EH (cell line): ENCODE results near the gene AKAP13.

Experiments used
- DNase-seq: peaks from one replicate; pipeline ENCODE4 v3.0.0-alpha.2; 2015; ENCODE audit warnings: low read depth

Gene AKAP13

DNA sequence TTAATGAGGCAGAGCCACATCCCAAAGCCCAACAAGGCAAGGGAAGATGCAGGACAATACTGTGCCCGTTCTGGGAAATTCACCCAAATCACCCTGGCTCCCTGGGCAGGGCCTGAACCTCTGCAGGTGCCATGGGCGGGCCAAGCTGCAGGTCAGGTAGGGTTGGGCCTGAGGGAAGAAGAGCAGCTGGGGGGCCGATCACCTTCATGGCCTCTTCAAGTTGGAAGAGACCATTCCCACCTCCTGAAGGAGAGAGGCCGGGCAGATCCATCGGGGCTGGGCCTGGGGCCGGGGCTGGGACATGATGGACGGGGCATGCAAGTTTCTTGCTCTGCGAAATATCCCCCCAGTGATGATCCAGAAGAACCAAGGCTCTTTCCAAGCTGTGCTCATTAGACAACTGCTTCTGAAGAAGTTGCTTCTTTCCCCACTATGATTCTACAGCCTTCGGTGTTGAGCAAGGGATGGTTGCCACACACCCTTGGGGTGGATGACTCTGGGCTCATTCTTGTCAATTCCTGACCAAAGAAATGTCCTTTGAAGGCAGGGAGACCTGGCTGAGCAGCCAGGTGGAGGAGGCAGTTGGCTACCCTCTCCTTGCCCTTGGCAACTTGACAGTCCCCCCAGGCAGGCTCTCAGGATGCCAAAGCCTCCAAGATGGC is 376.1 kb downstream of the AKAP13 start:
- no peak for DNase-seq

DNA sequence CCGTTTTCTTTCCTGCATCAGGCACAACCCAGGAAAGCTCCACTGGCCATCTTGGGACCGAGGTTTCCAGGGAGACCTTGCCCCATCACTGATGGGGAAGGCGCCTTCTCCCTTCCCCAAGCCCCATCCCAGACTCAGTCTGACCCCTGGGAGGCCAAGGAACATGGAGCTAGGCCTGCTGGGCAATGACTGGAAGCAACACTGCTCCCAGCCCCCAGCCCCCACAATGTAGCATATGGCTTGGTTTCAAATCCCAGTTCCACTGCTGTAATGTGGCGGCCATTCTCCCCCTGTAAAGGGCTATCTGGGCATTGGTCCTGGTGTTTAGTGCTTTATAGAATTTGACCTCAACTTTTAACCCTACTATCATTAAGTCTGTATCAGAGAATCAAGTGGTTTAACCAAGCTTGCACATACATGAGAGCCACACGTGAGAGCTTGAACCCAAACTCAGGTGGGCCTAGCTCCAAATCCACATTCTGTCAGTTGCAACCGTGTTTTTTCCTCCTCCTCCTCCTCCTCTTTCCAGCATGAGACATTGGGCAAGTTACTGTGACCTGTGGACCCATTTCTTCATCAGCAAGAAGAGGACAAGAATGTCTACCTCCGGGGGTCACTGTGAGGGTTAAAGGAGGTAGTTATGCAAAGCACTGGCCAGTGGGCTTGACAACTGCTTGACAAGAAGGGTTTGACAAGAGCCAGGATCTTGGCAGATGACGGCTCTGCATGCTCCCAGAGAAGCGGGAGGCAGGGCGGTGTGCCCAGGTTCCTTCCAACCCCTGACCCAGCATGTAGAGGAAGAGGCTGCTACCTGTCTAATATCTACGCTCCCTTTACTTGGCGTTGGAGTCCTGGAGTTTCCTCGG is 376.9 kb downstream of the AKAP13 start:
- DNase-seq: no peak

DNA sequence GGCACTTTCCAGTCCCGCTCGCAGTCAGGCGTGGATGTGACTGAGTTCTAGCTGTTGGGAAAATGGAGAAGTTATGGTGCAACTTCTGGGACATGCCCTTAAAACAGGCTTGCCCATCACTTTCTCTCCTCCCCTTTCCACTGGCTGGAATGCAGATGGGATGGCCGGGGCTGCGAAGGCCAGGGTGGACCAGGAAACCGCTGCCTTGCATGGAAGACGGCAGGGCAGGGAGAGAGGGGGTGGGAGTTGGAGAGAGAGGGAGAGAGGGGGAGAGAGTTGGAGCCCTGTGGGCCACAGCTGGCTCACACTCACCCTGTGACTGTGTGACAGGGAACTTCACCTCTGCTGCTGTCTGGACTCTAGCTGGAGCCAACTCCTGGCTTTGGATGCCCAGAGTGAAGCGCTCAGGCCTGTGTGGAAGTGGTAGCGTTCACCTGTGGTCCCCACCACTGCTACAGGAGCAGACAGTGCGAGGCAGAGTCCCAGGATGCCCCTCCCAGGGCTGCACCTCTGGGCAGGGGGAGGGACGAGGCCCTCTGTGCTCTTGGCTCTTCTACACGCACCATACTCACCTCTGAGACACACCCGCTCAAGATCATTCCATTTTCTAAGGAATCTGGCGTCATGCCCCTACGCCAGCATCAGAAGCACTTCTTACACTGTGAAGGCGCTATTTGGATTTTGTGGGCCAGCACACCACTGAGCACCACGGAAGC is 377.7 kb downstream of the AKAP13 start:
- no peak for DNase-seq

DNA sequence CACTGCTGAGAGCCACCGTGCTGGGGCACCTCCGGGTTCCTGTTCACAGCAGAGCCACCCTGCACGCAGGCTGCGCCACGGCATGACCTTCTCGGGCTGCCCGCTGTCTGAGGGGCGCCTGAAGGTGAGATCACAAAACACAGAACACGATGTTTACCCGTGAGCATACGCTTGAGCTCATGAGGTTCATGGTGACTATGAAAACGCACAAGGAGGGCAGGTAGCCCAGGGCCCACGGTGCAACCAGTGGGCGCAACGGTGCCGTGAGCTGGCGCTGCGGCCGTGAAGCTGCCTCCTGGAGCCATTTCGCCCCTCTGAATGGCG is 378.2 kb downstream of the AKAP13 start:
- no peak for DNase-seq

DNA sequence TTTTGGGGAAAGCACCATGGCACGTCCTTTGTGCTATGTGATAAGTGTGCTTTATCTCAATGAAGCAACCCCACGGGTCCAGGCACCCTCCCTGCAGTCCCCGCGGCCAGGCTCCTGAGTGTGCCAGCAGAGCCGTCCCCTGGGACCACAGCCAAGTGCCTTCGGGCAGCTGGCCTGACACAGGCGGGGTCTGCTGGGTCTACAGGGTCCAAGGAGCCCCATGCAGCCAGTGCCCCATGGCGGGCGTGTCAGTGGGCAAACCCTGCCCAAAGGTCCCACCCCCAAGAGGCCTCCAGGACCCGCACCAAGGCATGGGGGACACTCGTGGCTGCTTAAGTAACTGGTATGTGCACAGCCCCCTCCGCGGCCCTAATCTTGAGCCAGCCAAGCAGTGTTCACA is 379.0 kb downstream of the AKAP13 start:
- DNase-seq: no peak

DNA sequence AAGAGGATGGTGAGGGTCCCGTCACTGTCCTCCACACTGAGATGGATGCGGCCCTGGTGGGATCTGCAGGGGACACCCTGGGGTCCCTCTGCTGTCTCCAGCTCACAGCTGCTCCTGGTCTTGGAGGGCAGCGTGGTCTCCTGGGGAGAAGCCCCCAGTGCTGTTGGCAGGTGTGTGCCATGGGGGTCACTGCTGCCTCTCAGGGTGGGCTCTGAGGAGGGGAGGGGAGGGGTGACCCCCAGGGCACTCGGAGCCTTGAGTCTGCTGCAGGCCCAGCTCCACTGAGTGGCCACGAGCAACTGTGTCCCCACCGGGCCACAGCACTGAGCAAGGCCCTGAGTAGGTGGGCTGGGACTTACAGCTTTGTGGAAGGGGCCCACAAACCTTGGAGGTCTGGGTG is 379.6 kb downstream of the AKAP13 start:
- no peak for DNase-seq

DNA sequence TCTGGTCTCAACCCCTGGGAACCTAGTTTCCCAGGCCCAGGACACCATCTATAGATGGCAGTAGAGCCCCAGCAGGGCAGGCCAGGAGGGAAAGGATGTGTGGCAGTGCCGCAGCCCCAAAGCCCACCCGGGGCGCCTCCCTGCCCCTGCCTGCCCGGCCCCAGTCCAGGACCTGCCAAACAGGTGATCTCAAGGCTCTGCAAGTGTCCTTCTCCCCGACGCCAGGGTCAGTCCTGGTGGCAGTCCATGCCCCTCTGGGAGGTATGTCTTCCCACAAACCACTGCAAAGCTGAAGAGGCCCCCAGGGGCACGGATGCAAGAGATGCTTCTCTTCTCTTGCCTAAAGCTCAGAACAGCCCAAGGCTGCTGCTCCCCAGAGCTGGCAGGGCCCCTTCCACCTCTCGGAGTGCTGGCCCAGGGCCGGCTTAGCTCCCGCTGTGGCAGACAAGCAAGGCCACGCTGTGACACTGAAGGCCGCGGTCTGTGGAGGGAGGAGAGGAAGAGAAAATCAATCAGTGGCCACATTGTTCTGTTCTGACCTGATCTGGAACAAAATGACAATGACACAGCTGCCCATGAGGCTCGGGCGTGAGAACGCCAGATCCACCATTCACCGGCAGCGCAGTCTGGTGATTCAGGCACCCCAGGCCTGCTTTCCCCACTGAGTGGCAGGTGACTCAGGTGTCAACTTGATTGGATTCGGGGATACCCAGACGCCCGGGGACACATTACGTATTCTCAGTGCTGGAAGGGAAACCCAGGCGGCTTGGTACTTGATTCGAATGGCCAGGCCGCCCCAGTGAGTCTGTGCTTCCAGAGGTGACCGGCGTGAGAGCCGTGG is 380.3 kb downstream of the AKAP13 start:
- no peak for DNase-seq

DNA sequence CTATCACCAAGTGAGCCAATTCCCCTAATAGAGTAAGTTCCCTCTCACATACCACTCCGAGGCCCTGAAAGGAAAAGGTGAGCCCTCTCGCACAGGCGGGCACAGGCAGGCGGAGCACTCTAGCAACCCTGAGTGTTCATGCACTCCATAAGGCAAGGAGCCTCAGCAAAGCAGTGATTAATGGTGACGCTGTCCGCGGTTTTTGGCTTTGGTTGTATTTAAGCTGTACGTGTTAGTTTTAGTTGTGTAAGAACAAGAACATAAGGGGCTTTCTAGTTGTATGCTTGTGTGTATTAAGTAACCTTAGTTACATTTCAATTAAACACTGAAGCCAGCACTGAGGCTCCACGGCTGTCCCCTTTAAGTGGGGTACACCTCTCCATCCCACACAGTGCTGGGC is 381.2 kb downstream of the AKAP13 start:
- no peak for DNase-seq

DNA sequence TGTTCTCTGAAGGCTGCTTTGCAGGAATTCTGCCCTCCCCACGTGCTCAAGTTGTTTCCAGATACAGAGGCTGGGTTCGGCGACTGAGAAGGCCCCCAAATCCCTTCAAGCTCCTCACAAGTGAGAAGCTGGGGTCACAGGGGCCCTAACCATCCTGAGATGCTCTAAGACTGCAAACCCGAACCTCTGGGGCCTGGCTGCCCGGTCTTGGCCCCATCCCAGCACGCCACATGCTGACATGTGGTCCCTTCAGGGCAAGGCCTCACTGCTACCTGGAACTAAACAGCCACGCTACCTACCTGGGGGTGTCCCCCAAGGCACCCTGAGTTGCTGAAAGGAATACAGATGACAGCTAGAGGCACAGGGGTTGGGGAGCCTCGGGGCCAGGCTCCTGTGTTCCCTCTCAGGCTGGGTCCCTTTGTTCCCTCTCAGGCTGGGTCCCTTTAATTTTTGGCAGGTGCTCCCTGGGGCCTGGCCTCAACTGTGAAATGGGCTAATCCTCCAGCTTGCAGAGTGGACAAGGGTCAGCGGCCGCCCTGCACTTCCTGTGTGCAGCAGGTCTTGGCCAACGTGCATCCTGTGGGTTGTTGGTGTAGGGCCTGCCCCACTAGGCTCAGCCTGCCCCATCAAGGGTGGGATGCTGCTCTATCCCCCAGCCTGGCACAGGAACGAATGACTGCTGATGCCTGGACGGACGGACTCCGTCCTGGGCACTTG is 381.8 kb downstream of the AKAP13 start:
- no peak for DNase-seq

DNA sequence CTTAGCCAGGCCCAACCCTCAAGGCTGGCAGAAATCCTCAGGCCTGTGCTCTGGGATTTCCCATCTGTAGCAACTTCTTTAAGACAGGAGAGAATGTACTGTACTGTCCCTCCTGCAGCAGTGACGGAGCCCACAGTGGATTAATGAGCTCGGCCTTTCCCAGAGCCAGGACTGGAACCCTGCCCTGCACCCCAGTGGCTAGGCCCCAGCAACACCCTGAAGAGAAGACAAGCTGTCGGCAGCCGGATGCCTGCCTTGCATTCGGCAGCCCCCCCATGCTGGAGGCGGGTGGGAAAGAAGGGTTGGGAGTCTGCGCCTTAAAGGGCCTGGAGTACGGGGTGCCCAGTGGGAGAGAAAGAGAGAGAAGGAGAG is 382.3 kb downstream of the AKAP13 start:
- no peak for DNase-seq

DNA sequence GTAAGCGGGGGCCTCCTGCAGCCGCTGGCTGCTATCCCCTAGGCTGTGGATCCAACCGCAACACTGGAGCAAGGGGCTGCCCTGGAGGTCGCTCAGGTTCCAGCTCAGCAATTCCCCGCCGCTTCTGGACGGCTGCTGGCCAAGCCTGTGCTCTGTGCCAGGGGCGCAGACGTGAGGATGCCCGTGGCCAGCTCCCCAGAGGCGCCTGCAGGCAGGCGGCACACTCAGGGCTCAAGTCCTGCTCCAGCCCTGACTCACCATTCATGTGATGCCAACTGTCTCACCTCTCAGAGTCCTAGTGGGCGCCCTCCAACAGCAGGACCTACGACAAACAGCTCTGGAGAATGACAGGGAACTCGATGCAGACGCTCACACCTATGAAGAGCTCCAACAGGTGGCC is 382.8 kb downstream of the AKAP13 start:
- DNase-seq: no peak

DNA sequence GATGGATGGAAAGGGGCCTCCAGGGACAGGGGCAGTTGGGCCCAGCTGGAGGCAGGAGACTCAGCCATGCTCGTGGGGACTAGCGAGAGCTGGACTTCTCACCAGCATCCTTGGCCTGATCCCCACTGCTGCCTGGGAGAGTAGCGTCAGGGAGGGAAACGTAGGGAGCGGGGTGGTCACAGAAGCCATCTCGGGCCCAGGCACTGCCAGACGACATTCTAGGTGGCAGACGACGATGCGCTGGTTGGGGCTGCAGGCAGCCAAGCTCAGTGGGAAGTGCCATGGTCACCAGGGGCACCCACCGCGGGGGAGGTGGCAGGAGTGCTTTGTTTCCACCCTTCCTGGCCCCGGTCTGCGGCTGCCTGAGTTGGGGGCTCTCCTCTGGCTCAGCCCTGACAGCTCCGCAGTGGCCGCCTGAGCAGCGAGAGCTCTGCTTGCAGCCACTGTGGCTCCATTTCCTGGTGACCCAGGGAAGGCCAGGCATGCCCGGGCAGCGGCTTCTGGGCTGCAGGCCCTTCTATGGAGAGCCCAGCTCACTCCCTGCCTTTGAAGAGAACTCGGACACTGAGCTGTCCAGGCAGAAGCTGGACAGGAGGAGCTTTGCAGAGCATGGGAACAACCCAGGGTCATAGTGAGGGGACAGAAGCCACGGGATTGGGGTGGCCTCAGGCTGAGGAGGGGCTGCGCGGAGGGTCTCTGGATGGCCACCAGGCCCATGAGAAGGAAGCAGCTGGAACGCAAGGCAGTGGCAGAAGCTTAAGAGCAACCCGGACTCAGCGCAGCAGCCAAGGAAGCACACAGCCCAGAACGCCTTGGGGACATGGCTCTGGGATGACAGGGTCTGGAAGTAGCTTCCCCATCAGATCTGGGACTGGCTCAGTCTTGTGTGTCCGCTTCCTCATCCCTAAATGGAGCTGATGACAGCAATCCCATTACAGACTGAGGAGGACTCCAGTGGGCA is 383.6 kb downstream of the AKAP13 start:
- no peak for DNase-seq

DNA sequence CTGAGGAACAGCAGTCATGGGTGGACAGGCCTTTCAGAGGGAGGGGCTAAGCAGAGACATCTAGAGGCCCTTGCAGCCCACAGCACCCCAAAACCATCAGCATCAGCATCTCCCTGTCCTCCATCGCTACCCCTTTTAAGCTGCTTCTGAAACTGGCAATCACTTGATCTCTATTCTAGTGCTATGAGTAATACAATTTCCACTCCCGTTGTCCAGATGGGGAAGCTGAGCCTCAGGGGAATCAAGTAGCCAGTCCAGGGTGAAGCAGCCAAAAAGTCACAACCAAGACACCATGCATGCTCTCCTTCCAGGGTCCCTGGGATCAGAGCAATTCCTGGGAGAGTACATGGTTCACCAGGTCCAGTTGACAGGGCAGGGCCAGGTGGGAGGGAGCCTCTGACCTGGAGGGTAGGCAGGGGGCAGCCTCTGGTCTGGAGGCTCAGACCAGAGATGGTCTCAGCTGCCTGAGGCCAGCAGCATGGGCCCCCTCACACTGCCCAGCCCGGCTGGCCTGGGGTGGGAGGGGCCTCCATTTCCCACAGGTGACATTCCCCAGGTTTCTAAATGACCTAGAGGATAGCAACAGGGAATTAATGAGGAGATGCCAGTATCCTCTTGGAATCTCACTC is 384.4 kb downstream of the AKAP13 start:
- DNase-seq: peak; percentile 59

DNA sequence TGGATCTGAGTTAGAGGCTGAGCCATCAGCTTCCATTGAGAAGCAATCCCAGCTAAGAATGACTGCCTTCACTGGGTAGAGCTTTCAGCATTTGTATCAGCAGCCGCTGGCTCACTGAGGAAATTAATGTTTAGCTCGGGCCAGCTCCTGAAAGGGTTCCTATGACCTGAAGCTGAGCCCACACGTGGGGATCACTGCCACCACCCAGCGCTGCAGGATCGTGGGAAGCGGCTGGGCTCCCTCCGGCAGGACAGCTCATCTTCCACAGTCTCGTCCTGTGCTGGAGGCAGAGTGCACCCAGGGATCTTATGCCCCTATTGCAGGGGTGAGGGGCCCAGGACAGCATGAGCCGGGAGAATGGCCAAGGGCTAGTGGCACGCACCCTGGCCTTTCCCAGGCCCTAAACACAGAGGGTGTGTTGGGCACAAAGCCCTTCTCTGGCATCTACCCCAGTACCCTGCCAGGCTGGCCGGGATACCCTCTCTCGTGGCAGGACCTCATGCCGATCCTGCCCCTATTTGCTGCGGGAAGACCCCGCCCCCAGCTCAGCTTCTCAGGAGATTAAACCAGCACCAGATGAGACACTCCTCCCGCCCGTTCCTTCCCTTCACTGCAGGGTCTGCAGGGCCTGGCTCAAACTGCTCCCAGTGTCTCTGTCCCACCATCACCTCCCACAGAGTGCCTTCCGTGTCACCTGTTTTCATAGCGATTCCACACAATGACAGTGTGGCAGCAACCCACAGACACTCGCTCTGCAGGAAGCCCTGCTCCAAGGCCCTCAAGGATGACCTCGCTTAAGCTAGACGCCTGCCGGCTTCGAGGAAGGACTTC is 385.8 kb downstream of the AKAP13 start:
- no peak for DNase-seq

DNA sequence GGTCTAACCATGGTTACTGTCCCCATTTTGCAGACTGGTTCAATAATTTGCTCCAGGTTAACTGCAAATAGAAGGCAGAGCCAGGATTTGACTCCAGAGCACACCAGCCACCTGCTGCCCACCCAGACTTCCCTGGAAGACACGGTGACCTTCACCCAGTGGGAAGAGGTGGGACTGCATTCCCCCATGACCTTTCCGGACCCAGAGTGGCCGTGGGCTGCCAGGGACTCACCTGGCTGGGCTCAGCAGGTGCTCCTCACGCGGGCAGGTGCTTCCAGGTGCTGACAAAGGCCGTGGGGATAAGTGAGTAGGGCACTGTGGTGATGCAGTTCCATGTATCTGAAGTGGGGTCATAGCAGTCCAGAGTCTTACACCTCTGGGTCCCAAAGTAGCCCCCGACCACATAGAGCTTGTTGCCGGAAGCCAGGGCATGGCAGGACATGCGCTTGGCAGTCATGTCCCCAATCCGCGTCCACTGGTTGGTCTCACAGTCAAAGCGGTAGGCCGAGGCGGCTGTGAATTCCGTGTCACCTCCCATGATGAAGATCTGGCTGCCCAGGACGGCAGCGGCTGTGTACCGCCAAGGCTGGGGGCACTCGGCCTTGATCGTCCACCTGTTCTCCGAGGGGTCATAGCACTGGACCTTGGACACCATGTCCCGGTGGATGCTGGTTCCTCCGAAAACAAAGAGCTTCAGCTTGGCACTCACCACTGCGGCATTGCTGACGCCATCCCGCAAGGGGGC is 387.6 kb downstream of the AKAP13 start:
- DNase-seq: no peak

DNA sequence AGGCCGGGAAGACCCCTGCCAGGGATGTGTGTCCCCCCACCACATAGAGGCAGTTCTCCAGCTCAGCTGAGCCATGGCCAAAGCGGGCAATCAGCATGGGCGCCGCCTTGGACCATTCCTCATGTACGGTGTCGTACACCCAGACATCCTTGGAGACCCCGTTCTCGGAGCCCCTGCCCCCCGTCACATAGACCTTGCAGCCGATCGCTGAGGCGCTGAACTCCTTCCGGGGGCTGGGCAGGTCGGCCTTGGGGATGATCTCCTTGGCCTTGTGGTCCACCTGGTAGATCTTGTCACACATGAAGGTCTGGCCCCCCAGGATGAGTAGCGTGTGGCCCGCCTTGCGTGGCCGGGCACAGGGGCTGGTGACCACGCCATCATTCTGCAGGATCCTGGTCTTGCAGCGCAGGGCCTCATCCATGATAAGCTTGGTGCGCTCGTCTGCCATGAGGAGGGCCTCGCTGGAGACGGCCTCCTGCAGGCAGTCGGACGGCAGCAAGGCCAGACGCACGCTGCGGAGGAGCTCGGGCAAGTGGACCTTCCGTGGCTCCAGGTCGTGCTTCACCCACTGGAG is 388.3 kb downstream of the AKAP13 start:
- no peak for DNase-seq

DNA sequence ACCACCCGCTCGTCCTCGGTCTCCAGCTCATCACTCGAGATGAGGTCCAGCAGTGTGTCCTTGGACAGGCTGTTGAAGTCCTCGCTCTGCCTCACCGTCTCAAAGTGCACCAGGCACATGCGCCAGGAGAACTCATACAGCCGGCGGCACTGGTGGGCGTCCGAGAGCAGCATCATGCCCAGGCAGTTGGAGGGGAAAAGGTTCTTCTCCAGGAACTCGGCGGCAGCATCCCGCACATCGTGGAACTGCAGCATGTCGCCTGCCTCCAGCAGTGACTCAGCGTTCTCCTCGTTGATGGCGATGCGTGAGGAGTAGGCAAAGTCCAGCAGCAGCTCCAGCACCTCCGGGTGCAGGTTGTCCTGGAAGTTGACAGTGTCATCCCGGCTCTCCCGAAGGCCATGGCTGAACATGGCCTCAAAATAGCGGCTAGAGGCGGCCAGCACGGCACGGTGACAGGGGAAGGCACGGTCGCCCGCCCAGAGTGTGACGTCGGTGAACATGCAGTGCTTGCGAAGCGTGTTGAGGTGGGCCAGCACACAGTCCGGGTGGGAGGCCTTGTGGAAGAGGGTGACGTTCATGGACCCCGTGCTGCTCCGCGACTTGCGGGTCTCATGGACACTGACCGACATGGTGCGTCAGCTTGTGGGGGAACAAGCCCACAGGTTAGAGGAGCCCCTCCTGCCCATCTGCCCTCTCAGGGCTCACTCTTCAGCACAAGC is 388.9 kb downstream of the AKAP13 start:
- no peak for DNase-seq
